Astrocyte (in vitro differentiated cells and primary cell): ENCODE measurements around the gene FBXL16.

Source experiments
- CTCF ChIP-seq: IDR thresholded peaks from 2 replicates; pipeline ENCODE4 v1.5.1; 2011; ENCODE audit warnings: low read depth, mild to moderate bottlenecking, inconsistent platforms, low read length, moderate library complexity; ENCODE audit not compliant: insufficient read depth
- EZH2 ChIP-seq: IDR thresholded peaks from 2 replicates; pipeline ENCODE4 v1.6.1; 2012; ENCODE audit warnings: mild to moderate bottlenecking, low read length, inconsistent platforms; ENCODE audit not compliant: insufficient read depth

GRCh38 chr16:745739-746138, 40.1 kb upstream of the FBXL16 start:
- TF ChIP-seq CTCF (no peak), EZH2 (no peak)
